Measurements from ENCODE around the gene NEURL1B.
A peak's percentile ranks its signal among the peaks of the same experiment; 100 is the strongest.
"Not testable (repeated sequence)": the region's sequence is repeated elsewhere in the genome, so short reads cannot be mapped to it uniquely, and the experiment has no call there.

NEURL1B gene

GRCh38 chr5:172705576-172706084, 64.6 kb downstream of the NEURL1B start:
- H3K4me3 ChIP-seq (ENCODE audit: low read length): no peak overlapping the region
- TF ChIP-seq, protein P1, sequence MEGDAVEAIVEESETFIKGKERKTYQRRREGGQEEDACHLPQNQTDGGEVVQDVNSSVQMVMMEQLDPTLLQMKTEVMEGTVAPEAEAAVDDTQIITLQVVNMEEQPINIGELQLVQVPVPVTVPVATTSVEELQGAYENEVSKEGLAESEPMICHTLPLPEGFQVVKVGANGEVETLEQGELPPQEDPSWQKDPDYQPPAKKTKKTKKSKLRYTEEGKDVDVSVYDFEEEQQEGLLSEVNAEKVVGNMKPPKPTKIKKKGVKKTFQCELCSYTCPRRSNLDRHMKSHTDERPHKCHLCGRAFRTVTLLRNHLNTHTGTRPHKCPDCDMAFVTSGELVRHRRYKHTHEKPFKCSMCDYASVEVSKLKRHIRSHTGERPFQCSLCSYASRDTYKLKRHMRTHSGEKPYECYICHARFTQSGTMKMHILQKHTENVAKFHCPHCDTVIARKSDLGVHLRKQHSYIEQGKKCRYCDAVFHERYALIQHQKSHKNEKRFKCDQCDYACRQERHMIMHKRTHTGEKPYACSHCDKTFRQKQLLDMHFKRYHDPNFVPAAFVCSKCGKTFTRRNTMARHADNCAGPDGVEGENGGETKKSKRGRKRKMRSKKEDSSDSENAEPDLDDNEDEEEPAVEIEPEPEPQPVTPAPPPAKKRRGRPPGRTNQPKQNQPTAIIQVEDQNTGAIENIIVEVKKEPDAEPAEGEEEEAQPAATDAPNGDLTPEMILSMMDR (conservative IDR thresholded peaks at IDR 0.05; ENCODE audit: low read length): no peak
- no peak for DNase-seq (ENCODE audit: low read depth)

- no peak for DNase-seq (ENCODE audit: low read depth)
- TF ChIP-seq, protein P1 (conservative IDR thresholded peaks at IDR 0.05; ENCODE audit: low read length): no peak
- no peak overlapping the region for H3K4me3 ChIP-seq (ENCODE audit: low read length)
Observed at GRCh38 chr5:172706796-172707195, 65.7 kb downstream of the NEURL1B start.

GRCh38 chr5:172707285-172708182, 66.5 kb downstream of the NEURL1B start:
- peak; percentile 80 for DNase-seq (ENCODE audit: low read depth)
- TF ChIP-seq, protein P1 (conservative IDR thresholded peaks at IDR 0.05; ENCODE audit: low read length): peak; percentile 69
- no peak overlapping the region for H3K4me3 ChIP-seq (ENCODE audit: low read length)

- DNase-seq (ENCODE audit: low read depth): no peak
- H3K4me3 ChIP-seq (ENCODE audit: low read length): no peak overlapping the region
- TF ChIP-seq, protein P1 (conservative IDR thresholded peaks at IDR 0.05; ENCODE audit: low read length): no peak
Observed at GRCh38 chr5:172708183-172708505, 67.1 kb downstream of the NEURL1B start.

DNA sequence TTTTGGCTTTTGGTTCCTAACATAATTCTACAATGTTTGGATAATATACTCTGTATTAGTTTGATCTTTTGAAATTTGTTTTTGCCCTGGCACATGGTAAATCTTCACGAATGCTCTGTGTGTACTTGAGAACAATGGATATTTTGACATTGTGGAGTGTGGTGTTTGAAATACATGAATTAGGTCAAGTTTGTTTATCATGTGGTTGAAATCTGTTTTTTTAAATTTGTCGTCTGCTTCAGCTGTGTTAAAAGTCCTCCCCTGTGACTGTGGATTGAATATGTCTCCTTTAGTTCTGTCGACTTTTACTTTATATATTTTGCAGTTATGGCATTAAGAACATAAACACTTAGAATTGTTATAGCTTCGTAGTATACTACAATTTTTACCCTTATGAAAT, 69.6 kb downstream of the NEURL1B start:
- no peak overlapping the region for H3K4me3 ChIP-seq (ENCODE audit: low read length)
- TF ChIP-seq, protein P1 (conservative IDR thresholded peaks at IDR 0.05; ENCODE audit: low read length): no peak
- DNase-seq (ENCODE audit: low read depth): no peak

DNA sequence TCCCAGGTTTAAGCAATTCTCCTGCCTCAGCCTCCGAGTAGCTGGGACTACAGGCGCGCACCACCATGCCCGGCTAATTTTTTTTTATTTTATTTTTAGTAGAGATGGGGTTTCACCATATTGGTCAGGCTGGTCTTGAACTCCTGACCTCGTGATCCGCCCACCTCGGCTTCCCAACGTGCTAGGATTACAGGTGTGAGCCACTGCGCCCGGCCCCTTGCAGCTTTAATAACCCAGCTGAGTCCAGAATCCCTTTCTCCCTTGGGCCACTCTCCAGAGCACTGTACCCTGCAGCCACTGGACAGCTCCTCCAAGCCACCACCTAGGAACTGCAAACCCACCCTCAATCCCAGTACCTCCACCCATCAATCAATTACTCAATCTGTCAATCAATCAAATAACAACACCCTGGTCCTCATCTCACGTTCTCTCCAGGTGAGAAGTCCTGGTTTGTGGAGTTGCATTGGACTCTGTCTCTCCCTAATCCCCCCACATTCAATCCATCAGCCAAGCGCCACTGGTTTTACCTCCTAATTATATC, 70.3 kb downstream of the NEURL1B start:
- not testable (repeated sequence) for H3K4me3 ChIP-seq (ENCODE audit: low read length)

GRCh38 chr5:172712610-172713009, 71.5 kb downstream of the NEURL1B start:
- H3K4me3 ChIP-seq (ENCODE audit: low read length): no peak overlapping the region
- TF ChIP-seq, protein P1 (conservative IDR thresholded peaks at IDR 0.05; ENCODE audit: low read length): no peak
- DNase-seq (ENCODE audit: low read depth): no peak

More for the DNA sequence above, 70.3 kb downstream of the NEURL1B start:
- DNase-seq (ENCODE audit: low read depth): not testable (repeated sequence)
